ENCODE data around the gene TCERG1.
"Not testable (repeated sequence)": the region's sequence is repeated elsewhere in the genome, so short reads cannot be mapped to it uniquely, and the experiment has no call there.

The TCERG1 gene

DNA sequence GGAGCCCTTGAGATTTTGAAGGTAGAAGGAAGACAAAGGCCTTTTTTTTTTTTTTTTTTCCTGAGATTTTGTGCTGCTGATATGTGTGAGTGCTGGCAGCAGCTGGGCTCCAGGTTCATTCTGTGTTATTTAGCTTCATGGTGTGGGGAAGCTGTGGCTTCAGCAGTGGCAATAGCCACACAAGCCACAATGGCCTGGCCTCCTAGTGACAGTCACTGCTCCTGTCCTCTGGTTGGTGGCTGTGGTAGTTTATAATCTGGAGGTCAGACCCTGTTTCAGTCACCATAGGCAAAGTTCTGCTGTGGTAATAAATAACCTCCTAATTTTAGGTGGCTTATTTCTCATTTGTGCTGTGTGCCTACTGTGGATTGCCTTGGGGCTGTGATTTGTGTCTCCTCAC, 97.1 kb downstream of the TCERG1 start:
- H3K27ac ChIP-seq (ENCODE audit: low read depth, low read length), result no peak overlapping the region
- H3K36me3 ChIP-seq (ENCODE audit: control insufficient read depth, insufficient read depth, low read length), result no peaks in the 10 kb centered on the region
- no peaks in the 10 kb centered on the region for H3K27me3 ChIP-seq (ENCODE audit: control insufficient read depth, insufficient read depth, low read length)
- H3K9me3 ChIP-seq (ENCODE audit: control insufficient read depth, insufficient read depth, low read length), result no peaks in the 10 kb centered on the region
- no peak overlapping the region for H3K9ac ChIP-seq (ENCODE audit: low read depth, low read length)
- H3K4me3 ChIP-seq (ENCODE audit: low read depth, low read length), result no peak overlapping the region
- 0 out of 2 replicates have a peak, but pooled peaks cover 2% of the 10 kb centered on the region for H3K4me1 ChIP-seq (ENCODE audit: control insufficient read depth, insufficient read depth, low read length)

DNA sequence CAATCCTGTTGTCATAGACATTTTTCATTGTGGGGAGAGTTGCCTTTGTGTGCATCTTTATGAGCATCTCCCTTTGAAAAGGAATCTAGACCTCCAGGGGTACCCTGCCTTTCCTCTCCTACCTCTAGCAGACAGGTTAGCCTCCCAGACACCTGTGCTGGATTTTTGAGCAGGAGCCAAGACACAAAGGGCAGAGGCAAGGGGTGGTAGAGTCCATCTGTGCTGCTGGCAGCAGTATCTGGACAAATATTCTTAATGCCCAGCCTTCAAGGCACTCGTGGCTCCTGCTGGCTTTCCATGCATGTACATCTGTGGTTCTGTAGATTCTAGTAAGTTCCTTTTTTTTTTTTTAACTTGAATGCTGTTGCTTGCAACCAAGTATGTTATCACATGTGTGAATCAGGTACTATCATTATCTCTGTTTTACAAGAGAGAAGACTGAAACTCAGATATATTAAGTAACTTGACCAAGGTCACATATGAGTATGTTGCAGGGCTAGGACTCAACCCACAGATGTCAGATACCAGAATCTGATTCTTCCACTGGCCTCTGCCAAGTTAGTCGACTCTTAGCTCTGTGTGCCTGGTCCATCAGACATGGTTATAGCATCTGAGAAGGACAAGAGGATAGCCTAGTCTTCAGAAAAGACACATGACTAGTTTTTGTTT, 101.8 kb downstream of the TCERG1 start:
- H3K4me1 ChIP-seq (ENCODE audit: control insufficient read depth, insufficient read depth, low read length), result no peaks in the 10 kb centered on the region
- H3K4me3 ChIP-seq (ENCODE audit: low read depth, low read length), result no peak overlapping the region
- no peaks in the 10 kb centered on the region for H3K36me3 ChIP-seq (ENCODE audit: control insufficient read depth, insufficient read depth, low read length)
- no peaks in the 10 kb centered on the region for H3K27me3 ChIP-seq (ENCODE audit: control insufficient read depth, insufficient read depth, low read length)
- H3K9me3 ChIP-seq (ENCODE audit: control insufficient read depth, insufficient read depth, low read length), result no peaks in the 10 kb centered on the region
- no peak overlapping the region for H3K27ac ChIP-seq (ENCODE audit: low read depth, low read length)
- no peak overlapping the region for H3K9ac ChIP-seq (ENCODE audit: low read depth, low read length)

DNA sequence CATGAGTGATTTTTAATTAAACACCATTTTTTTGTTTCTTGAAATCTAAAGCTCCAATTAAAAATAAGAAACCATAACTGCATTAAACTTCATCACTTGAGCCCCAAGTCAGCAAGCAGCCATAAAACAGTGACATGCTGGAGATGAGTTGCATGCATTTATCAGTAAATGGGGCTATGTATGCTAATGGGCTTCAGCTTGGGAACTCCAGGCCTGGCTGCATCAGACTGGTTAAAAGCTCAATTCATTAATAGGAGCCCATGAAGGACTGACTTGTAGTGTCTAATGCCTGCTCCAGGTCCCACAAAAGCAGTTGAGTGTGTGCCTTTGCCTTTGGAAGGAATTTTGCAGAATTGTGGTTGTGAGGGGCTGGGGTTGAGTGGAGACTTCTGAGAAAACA, 102.5 kb downstream of the TCERG1 start:
- no peak overlapping the region for H3K9ac ChIP-seq (ENCODE audit: low read depth, low read length)
- H3K27ac ChIP-seq (ENCODE audit: low read depth, low read length), result no peak overlapping the region
- H3K36me3 ChIP-seq (ENCODE audit: control insufficient read depth, insufficient read depth, low read length), result no peaks in the 10 kb centered on the region
- H3K27me3 ChIP-seq (ENCODE audit: control insufficient read depth, insufficient read depth, low read length), result no peaks in the 10 kb centered on the region
- no peaks in the 10 kb centered on the region for H3K4me1 ChIP-seq (ENCODE audit: control insufficient read depth, insufficient read depth, low read length)
- no peak overlapping the region for H3K4me3 ChIP-seq (ENCODE audit: low read depth, low read length)
- no peaks in the 10 kb centered on the region for H3K9me3 ChIP-seq (ENCODE audit: control insufficient read depth, insufficient read depth, low read length)

DNA sequence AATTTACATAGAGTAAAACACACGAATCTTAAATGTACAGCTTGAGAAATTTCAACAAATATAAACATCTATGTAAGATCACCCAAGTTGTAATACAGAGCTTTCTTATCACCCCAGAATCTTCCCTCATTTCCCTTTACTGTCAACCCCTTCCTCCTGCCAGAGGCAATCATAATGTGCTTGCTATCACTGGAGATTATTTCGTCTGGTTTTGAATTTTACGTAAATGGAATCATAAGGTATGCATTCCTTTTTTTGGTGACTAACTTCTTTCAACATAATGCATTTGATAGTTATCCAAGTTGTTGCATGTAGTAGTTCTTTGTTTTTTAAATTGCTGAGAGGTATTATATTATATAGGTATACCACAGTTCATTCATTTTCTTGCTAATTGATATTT, 106.3 kb downstream of the TCERG1 start:
- no peak overlapping the region for H3K27ac ChIP-seq (ENCODE audit: low read depth, low read length)
- H3K9ac ChIP-seq (ENCODE audit: low read depth, low read length), result no peak overlapping the region
- H3K9me3 ChIP-seq (ENCODE audit: control insufficient read depth, insufficient read depth, low read length), result peaks cover 5% of the 10 kb centered on the region; the same call in 1 of the 2 replicates
- H3K27me3 ChIP-seq (ENCODE audit: control insufficient read depth, insufficient read depth, low read length), result no peaks in the 10 kb centered on the region
- no peaks in the 10 kb centered on the region for H3K4me1 ChIP-seq (ENCODE audit: control insufficient read depth, insufficient read depth, low read length)
- H3K4me3 ChIP-seq (ENCODE audit: low read depth, low read length), result no peak overlapping the region
- no peaks in the 10 kb centered on the region for H3K36me3 ChIP-seq (ENCODE audit: control insufficient read depth, insufficient read depth, low read length)

DNA sequence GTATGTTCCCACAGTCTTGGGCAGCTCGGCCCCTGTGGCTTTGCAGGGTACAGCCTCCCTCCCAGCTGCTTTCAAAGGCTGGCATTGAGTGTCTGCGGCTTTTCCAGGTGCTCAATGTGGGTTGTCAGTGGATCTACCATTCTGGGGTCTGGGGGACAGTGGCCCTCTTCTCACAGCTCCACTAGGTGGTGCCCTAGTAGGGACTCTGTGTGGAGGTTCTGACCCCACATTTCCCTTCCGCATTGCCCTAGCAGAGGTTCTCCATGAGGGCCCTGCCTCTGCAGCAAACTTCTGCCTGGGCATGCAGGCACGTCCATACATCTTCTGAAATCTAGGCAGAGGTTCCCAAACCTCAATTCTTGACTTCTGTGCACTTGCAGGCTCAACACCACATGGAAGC, 109.8 kb downstream of the TCERG1 start:
- H3K9ac ChIP-seq (ENCODE audit: low read depth, low read length); H3K4me3 ChIP-seq (ENCODE audit: low read depth, low read length); H3K27ac ChIP-seq (ENCODE audit: low read depth, low read length); H3K36me3 ChIP-seq (ENCODE audit: control insufficient read depth, insufficient read depth, low read length); H3K27me3 ChIP-seq (ENCODE audit: control insufficient read depth, insufficient read depth, low read length); H3K9me3 ChIP-seq (ENCODE audit: control insufficient read depth, insufficient read depth, low read length): not testable (repeated sequence)
- peaks cover 14% of the 10 kb centered on the region for H3K4me1 ChIP-seq (ENCODE audit: control insufficient read depth, insufficient read depth, low read length)

DNA sequence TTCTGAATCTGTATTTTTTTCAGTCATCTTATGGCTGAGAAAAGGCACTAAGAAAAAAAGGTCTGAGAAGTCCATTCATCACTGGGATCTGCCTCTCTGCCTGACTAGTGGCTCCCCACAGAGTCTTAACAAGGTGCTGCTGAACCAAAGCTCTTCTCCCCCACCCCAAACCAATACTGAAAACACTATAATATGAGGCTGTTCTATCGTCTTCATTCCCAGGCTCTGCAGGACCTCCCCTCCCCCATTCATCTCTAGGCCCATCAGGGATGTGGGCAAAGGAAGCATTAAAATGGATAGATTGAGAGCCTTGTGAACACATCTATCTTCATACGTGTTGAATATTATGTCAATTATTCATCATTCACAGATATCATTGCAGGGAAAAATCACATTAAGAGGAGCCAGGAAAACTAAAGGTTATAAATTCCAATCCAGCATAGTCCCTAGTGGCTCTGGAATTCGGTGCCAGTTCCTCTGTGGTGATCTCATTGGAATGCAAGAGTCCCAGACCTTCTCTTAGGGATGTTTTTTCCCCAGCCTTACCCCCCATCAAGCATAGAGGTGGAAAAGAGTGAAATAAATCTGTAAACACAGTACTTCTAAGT, 113.2 kb downstream of the TCERG1 start:
- no peak overlapping the region; the same call in 1 of the 2 replicates for H3K4me3 ChIP-seq (ENCODE audit: low read depth, low read length)
- H3K9me3 ChIP-seq (ENCODE audit: control insufficient read depth, insufficient read depth, low read length), result peaks cover 5% of the 10 kb centered on the region; the same call in 1 of the 2 replicates

More for the DNA sequence above, 113.2 kb downstream of the TCERG1 start:
- H3K27me3 ChIP-seq (ENCODE audit: control insufficient read depth, insufficient read depth, low read length), result no peaks in the 10 kb centered on the region
- H3K4me1 ChIP-seq (ENCODE audit: control insufficient read depth, insufficient read depth, low read length), result peaks cover 27% of the 10 kb centered on the region
- H3K27ac ChIP-seq (ENCODE audit: low read depth, low read length), result peak overlapping the region; percentile 62
- H3K36me3 ChIP-seq (ENCODE audit: control insufficient read depth, insufficient read depth, low read length), result no peaks in the 10 kb centered on the region
- H3K9ac ChIP-seq (ENCODE audit: low read depth, low read length), result peak overlapping the region; percentile 18; the same call in 1 of the 2 replicates
